Panc1 (cell line): ENCODE measurements around the gene KDM1B. TPM values are rescaled to one million over a fixed set of nuclear protein-coding genes. Genes with fewer than 3 reads are reported as not detected.

Experiments
- ATAC-seq: fragments of 200-7000 bp; cut with Tn5 transposase; 2 replicates; pipeline ENCODE4 v1.9.1; 2020; ENCODE audit warnings: mild to moderate bottlenecking, moderate library complexity
- BruUV-seq: library from RNA; stranded (reverse); fragments of 400-500 nt; replicated peaks from 2 replicates; lab custom pipeline; 2021; lab: Mats Ljungman, UMichigan
- CTCF ChIA-PET: fragments of 300-600 bp; sonication (Branson Sonifier 250); formaldehyde crosslinking; loops from one replicate; lab custom pipeline; 2022; ENCODE audit warnings: antibody characterized with exemption; lab: Charles Lee
- POLR2A ChIA-PET: fragments of 300-600 bp; sonication (Branson Sonifier 250); formaldehyde crosslinking; loops from one replicate; lab custom pipeline; 2022; ENCODE audit warnings: antibody characterized with exemption; lab: Charles Lee
- DNase-seq: peaks from one replicate; pipeline ENCODE4 v3.0.0-alpha.2; 2010; ENCODE audit warnings: low read depth, low spot score
- H3K27ac ChIP-seq: 2 replicates; pipeline ENCODE4 v1.5.1; 2011; ENCODE audit warnings: mild to moderate bottlenecking, low read length, inconsistent platforms
- H3K27me3 ChIP-seq: fragments of 200-500 bp; sonication (Bioruptor generic); 2 replicates; pipeline ENCODE4 v1.6.0; 2014; ENCODE audit warnings: low read length, inconsistent platforms; ENCODE audit not compliant: control insufficient read depth, insufficient read depth
- H3K36me3 ChIP-seq: fragments of 200-500 bp; sonication (Bioruptor generic); 2 replicates; pipeline ENCODE4 v1.5.1; 2014; ENCODE audit warnings: inconsistent platforms, mild to moderate bottlenecking, low read length, moderate library complexity; ENCODE audit not compliant: control insufficient read depth, insufficient read depth
- H3K4me1 ChIP-seq: 2 replicates; pipeline ENCODE4 v1.5.1; 2011; ENCODE audit warnings: inconsistent platforms, mild to moderate bottlenecking, low read length, moderate library complexity; ENCODE audit not compliant: control insufficient read depth, insufficient read depth
- H3K4me3 ChIP-seq, 2 experiments: 2 replicates each; pipeline ENCODE4 v1.5.1; 2011 to 2012; ENCODE audit warnings: low read depth in 2 of 2, low read length in 2 of 2, mild to moderate bottlenecking in 2 of 2, inconsistent platforms in 1 of 2, moderate library complexity in 1 of 2
- H3K9me3 ChIP-seq: fragments of 200-500 bp; sonication (Bioruptor generic); 2 replicates; pipeline ENCODE4 v1.5.1; 2014; ENCODE audit warnings: low read depth, mild to moderate bottlenecking, inconsistent platforms, low read length, moderate library complexity; ENCODE audit not compliant: control insufficient read depth, insufficient read depth
- POLR2AphosphoS5 ChIP-seq: IDR thresholded peaks from 2 replicates; pipeline ENCODE4 v1.6.1; 2012; ENCODE audit warnings: mild to moderate bottlenecking, low read depth, low read length, moderate library complexity
- REST ChIP-seq, 2 experiments: IDR thresholded peaks; 2 replicates each; pipeline ENCODE4 v1.6.1; 2011 to 2012; ENCODE audit warnings: low read depth in 2 of 2, control low read depth in 1 of 2, low read length in 1 of 2, mild to moderate bottlenecking in 1 of 2, moderate library complexity in 1 of 2; ENCODE audit not compliant: insufficient read depth in 1 of 2
- SIN3A ChIP-seq: IDR thresholded peaks from 2 replicates; pipeline ENCODE4 v1.6.1; 2012; ENCODE audit warnings: low read depth, mild to moderate bottlenecking, low read length, moderate library complexity, borderline replicate concordance; ENCODE audit not compliant: insufficient read depth
- TCF7L2 ChIP-seq: IDR thresholded peaks from 2 replicates; pipeline ENCODE4 v1.6.1; 2011; ENCODE audit warnings: mild to moderate bottlenecking, low read depth, low read length, inconsistent platforms
- in situ Hi-C: cut with HindIII; loops from 2 replicates; pipeline ENCODE4 v1.10.0; 2016; ENCODE audit warnings: low sequenced_read_pairs, low pct_unique_long_range_greater_than_20kb
- intact Hi-C: fragments of 100-400 bp; cut with micrococcal nuclease; formaldehyde crosslinking; loops from one replicate; pipeline ENCODE4 v1.10.0; 2022; ENCODE audit not compliant: unreplicated experiment
- total RNA-seq: library from RNA; stranded (reverse); gene quantifications from one replicate; pipeline ENCODE4 v1.2.1, GENCODE V29; 2021; ENCODE audit not compliant: unreplicated experiment
- TF ChIP-seq, protein P1 (sequence below): fragments of 450-650 bp; IDR thresholded peaks from 2 replicates; pipeline ENCODE4 v1.5.1; 2017; ENCODE audit warnings: mild to moderate bottlenecking

Gene KDM1B
- total RNA-seq, 1 experiment from 2014 or later = 27.1 TPM

DNA sequence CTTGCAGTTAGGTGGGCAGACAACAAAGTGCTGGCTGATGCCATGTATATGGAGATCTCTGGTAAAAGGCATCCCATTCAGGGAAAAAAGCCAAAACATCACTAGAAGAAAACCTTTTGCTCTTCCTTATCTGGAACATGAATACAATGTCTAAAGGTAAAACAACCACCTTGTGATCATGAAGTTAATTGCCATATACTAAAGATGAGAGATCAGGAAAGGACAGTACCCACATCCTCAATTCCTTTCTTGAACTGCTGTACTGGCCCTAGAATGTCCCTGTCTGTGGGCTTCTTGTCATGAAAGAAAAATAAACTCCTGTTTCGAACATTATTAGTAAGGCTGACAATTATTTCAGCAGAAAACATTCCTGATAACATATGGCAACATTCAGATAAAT lies 89.9 kb downstream of the KDM1B start:
- H3K36me3 ChIP-seq = peaks cover 60% of the 10 kb centered on the region
- POLR2A ChIA-PET = interaction anchor here (0.6 kb wide), 1 partner anchor 10 kb away, joined by 3 read pairs; no protein-coding TSS in a partner anchor
- in situ Hi-C loops = no loop called here
- TF ChIP-seq REST (IDR thresholded peaks at IDR 0.05; ENCODE audit: insufficient read depth in 1 of 2, low read depth in 2 of 2, low read length in 1 of 2) = no peak
- no peak for TF ChIP-seq POLR2AphosphoS5
- no peak for TF ChIP-seq SIN3A
- TF ChIP-seq TCF7L2 = no peak
- TF ChIP-seq, protein P1, sequence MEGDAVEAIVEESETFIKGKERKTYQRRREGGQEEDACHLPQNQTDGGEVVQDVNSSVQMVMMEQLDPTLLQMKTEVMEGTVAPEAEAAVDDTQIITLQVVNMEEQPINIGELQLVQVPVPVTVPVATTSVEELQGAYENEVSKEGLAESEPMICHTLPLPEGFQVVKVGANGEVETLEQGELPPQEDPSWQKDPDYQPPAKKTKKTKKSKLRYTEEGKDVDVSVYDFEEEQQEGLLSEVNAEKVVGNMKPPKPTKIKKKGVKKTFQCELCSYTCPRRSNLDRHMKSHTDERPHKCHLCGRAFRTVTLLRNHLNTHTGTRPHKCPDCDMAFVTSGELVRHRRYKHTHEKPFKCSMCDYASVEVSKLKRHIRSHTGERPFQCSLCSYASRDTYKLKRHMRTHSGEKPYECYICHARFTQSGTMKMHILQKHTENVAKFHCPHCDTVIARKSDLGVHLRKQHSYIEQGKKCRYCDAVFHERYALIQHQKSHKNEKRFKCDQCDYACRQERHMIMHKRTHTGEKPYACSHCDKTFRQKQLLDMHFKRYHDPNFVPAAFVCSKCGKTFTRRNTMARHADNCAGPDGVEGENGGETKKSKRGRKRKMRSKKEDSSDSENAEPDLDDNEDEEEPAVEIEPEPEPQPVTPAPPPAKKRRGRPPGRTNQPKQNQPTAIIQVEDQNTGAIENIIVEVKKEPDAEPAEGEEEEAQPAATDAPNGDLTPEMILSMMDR = no peak
- ATAC-seq (no peak), DNase-seq (no peak)
- H3K4me3 ChIP-seq = no peak overlapping the region
- CTCF ChIA-PET = no interaction called here
- no TSS peak for BruUV-seq
- intact Hi-C loops = no loop called here
- peaks cover 4% of the 10 kb centered on the region; the same call in 1 of the 2 replicates for H3K4me1 ChIP-seq
- H3K9me3 ChIP-seq = no peaks in the 10 kb centered on the region
- no peak overlapping the region for H3K27ac ChIP-seq
- H3K27me3 ChIP-seq = no peaks in the 10 kb centered on the region

DNA sequence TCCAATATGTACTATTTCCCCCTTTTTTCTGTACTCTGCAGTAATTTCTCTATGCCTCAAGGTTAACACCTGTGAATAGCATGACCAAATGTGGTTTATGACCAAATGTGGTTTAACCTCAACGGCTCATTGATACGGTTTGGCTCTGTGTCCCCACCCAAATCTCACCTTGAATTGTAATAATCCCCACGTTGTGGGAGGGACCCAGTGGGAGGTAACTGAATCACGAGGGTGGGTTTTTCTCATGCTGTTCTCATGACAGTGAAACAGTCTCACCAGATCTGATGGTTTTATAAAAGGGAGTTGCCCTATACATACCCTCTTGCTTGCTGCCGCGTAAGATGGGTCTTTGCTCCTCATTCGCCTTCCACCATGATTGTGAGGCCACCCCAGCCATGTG lies 90.4 kb downstream of the KDM1B start:
- DNase-seq = no peak
- H3K27ac ChIP-seq = no peak overlapping the region
- in situ Hi-C loops = no loop called here
- TSS peak; percentile 1 for BruUV-seq
- H3K9me3 ChIP-seq = no peaks in the 10 kb centered on the region
- intact Hi-C loops = no loop called here
- peaks cover 4% of the 10 kb centered on the region; the same call in 1 of the 2 replicates for H3K4me1 ChIP-seq
- no peak overlapping the region for H3K4me3 ChIP-seq
- no peaks in the 10 kb centered on the region for H3K27me3 ChIP-seq
- H3K36me3 ChIP-seq = peaks cover 60% of the 10 kb centered on the region
- CTCF ChIA-PET = no interaction called here
- no peak for TF ChIP-seq SIN3A
- TF ChIP-seq, protein P1 = no peak
- TF ChIP-seq TCF7L2 = no peak
- TF ChIP-seq POLR2AphosphoS5 = no peak
- no peak for TF ChIP-seq REST (IDR thresholded peaks at IDR 0.05; ENCODE audit: insufficient read depth in 1 of 2, low read depth in 2 of 2, low read length in 1 of 2)
- POLR2A ChIA-PET = no interaction called here
- ATAC-seq = no peak
